ENCODE results near the gene NDUFV1. TPM values are rescaled to one million over a fixed set of nuclear protein-coding genes. Genes with fewer than 3 reads are reported as not detected.

Gene NDUFV1
- total RNA-seq, 1 donor from 2014 or later, result 121 TPM

DNA sequence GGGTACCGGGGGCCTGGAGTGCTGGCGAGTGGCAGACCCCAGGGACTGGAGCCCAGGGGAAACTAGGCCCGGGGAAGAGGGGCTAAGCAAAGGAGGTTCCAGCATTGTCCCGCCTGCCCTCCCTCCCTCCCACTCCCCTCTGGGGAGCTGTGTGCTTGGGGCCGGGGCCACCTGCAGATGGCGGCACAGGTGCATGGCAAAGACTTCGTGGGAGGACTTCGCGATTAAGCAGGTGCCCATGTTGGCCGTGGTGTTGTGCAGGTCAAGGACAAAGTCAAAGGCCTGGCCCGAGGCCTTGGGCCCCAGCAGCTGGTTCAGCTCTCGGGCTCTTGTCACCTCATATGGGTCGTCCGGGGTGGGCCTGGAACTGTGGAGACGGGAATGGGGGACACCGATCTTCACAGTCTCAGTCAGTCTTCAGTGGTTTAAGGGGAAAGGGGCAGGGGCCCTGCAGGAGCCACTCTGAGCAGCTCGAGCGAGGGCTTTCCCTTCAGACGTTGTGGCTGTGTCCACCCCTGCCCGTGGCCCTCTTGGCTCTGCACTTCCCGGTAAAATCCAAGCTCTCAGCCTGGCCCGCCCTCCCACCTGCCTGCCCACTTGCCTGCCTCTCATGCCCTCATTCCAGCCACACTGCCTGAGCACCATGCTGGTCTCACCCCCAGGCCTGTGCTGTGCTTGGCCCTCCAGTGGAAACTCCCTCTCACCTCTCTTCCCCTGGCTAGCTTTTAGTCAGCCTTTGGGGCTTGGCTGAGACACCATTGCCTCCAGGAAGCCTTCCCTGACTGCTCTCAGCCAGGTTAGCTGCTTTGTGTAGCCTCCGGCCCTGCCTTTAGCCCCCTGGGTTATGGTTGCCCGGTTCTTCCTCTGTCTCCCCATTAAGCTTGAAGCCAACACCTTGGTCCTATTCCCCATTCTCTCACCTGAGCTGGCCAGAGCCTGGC is 39.1 kb downstream of the NDUFV1 start:
- Mint-ChIP-seq H3K27ac (ENCODE audit: unreplicated experiment) (no peak overlapping the region), H3K4me3 (ENCODE audit: unreplicated experiment) (no peak overlapping the region), H3K36me3 (ENCODE audit: low read depth) (no peaks in the 10 kb centered on the region), H3K9me3 (ENCODE audit: low read depth) (peaks cover 3% of the 10 kb centered on the region), H3K4me1 (ENCODE audit: low read depth) (no peaks in the 10 kb centered on the region), H3K27me3 (ENCODE audit: low read depth) (peaks cover 11% of the 10 kb centered on the region)
- no peak for DNase-seq (ENCODE audit: low spot score)
- TF ChIP-seq, protein P1, sequence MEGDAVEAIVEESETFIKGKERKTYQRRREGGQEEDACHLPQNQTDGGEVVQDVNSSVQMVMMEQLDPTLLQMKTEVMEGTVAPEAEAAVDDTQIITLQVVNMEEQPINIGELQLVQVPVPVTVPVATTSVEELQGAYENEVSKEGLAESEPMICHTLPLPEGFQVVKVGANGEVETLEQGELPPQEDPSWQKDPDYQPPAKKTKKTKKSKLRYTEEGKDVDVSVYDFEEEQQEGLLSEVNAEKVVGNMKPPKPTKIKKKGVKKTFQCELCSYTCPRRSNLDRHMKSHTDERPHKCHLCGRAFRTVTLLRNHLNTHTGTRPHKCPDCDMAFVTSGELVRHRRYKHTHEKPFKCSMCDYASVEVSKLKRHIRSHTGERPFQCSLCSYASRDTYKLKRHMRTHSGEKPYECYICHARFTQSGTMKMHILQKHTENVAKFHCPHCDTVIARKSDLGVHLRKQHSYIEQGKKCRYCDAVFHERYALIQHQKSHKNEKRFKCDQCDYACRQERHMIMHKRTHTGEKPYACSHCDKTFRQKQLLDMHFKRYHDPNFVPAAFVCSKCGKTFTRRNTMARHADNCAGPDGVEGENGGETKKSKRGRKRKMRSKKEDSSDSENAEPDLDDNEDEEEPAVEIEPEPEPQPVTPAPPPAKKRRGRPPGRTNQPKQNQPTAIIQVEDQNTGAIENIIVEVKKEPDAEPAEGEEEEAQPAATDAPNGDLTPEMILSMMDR (IDR thresholded peaks at IDR 0.05), result no peak

DNA sequence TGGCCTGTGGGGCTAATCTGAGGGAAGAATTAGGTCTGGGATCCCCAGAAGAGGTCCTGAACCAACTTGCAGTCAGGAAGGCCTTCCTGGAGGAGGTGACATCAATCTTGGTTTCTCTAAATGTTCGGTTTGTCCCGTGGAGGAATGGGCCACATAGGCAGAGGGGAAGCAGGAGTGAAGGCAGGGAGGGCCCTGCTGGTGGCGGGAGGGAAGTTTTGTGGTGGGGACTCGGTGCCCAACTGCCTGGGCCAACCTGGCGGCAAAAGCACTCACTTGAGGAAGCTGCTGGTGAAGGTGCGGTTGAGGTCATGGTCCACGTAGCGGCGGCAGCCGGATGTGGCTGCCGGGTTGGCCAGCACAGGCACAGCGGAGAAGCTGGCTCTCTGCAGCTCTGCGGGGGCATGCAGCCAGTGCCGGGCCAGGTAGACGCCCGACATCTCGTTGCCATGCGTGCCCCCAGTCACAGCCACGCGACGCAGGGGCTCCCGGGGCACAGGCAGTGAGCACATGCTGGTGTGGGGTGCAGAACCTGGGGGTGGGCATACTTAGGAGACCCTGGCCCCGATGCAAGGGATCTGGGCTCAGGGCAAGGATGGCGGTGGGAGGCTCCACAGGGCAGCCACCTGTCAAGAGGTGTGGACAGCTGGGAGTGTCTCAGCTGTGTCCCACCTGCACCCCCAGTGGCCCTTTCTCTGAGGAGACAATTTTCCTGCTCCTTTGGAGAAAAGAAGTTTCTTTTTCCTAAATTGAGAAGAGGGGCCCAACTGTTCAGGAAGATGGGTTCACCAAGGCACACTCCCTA is 40.0 kb downstream of the NDUFV1 start:
- no peak overlapping the region for H3K27ac Mint-ChIP-seq (ENCODE audit: unreplicated experiment)
- H3K4me1 Mint-ChIP-seq (ENCODE audit: low read depth), result no peaks in the 10 kb centered on the region
- H3K36me3 Mint-ChIP-seq (ENCODE audit: low read depth), result no peaks in the 10 kb centered on the region
- TF ChIP-seq, protein P1 (IDR thresholded peaks at IDR 0.05), result no peak
- peaks cover 11% of the 10 kb centered on the region for H3K27me3 Mint-ChIP-seq (ENCODE audit: low read depth)
- H3K9me3 Mint-ChIP-seq (ENCODE audit: low read depth), result peaks cover 3% of the 10 kb centered on the region
- H3K4me3 Mint-ChIP-seq (ENCODE audit: unreplicated experiment), result no peak overlapping the region
- DNase-seq (ENCODE audit: low spot score), result no peak

DNA sequence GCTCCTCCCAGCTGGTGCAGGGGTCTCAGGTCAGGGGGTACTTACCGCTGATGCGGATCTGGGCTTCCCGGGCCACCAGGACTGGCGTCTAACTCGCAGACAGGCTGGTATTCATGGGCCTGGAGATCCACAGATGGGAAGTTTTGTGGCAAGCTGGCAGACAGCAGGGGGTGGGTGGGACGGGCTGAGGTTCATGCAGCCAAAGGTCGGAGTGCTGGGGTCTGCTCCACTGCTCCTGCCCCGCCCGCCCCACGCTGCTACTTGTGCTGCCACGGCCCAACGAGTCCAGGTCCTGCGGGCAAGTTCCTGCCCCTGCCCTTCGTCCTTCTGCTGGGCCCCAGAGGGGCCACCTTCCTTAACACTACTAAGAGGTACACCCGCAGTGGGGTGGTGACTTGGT is 40.7 kb downstream of the NDUFV1 start:
- DNase-seq (ENCODE audit: low spot score), result no peak
- TF ChIP-seq, protein P1 (IDR thresholded peaks at IDR 0.05), result no peak
- no peaks in the 10 kb centered on the region for H3K36me3 Mint-ChIP-seq (ENCODE audit: low read depth)
- H3K4me1 Mint-ChIP-seq (ENCODE audit: low read depth), result no peaks in the 10 kb centered on the region
- H3K27ac Mint-ChIP-seq (ENCODE audit: unreplicated experiment), result no peak overlapping the region
- peaks cover 12% of the 10 kb centered on the region for H3K27me3 Mint-ChIP-seq (ENCODE audit: low read depth)
- H3K4me3 Mint-ChIP-seq (ENCODE audit: unreplicated experiment), result no peak overlapping the region
- H3K9me3 Mint-ChIP-seq (ENCODE audit: low read depth), result peaks cover 3% of the 10 kb centered on the region

DNA sequence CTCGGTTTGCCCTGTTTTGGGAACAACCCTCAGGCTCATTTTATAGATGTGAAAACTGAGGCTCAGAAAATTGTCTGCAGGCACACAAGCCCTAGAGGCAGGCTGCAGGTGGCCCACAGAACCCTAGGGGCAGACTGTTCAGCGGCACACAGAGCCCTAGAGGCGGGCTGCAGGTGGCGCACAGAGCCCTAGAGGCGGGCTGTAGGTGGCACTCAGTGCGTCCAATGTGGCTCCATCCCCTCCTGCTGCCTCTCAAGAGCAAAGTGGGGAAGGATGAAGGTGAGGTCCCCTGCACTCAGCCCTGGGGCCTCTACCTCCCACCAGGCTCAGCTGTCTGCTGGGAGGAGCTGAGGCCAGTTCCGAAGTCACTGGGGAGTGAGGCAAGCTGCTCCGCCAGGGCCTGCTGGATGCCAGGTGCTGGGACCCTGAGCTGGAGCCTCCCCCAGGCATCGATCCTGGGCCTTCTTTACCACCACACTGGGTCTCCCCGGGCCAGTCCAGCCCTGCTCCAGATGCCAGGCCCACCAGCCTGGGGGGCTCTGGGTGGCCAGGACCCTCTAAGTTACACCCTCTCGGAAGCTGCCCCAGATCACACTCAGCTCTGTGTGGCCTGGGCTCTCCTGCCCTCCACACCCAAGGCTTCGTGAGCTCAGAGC is 41.5 kb downstream of the NDUFV1 start:
- Mint-ChIP-seq H3K27me3 (ENCODE audit: low read depth) (peaks cover 14% of the 10 kb centered on the region), H3K36me3 (ENCODE audit: low read depth) (no peaks in the 10 kb centered on the region), H3K27ac (ENCODE audit: unreplicated experiment) (no peak overlapping the region), H3K4me3 (ENCODE audit: unreplicated experiment) (no peak overlapping the region), H3K9me3 (ENCODE audit: low read depth) (peaks cover 3% of the 10 kb centered on the region), H3K4me1 (ENCODE audit: low read depth) (no peaks in the 10 kb centered on the region)
- TF ChIP-seq, protein P1 (IDR thresholded peaks at IDR 0.05), result peak; percentile 45
- DNase-seq (ENCODE audit: low spot score), result no peak
